ENCODE results near the gene DMD.

Gene DMD

DNA sequence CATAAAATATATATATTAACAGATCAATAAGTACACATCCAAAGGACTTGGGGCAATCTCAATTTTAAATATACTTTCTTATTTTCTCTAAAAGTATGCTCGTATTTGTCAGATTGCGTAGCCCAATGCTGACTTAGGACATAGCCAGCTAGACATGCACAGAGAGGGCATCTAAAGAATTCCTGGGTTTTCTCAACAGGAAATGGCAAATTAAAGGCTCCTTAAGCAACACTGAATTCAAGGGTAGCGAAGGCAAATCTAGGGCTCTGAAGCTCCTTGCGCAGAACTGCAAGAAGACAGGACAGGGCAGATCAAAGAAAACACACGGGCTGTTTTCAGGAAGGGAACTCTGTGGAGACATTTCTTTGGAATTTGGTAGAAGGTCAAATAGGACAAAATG, 2044.9 kb downstream of the DMD start:
- H3K9me3 Mint-ChIP-seq: no peaks in the 10 kb centered on the region
- H3K27me3 Mint-ChIP-seq: peaks cover 2% of the 10 kb centered on the region
- no peak overlapping the region for H3K27ac Mint-ChIP-seq
- H3K4me1 Mint-ChIP-seq: no peaks in the 10 kb centered on the region
- H3K4me3 Mint-ChIP-seq: no peak overlapping the region
- no peaks in the 10 kb centered on the region for H3K36me3 Mint-ChIP-seq

DNA sequence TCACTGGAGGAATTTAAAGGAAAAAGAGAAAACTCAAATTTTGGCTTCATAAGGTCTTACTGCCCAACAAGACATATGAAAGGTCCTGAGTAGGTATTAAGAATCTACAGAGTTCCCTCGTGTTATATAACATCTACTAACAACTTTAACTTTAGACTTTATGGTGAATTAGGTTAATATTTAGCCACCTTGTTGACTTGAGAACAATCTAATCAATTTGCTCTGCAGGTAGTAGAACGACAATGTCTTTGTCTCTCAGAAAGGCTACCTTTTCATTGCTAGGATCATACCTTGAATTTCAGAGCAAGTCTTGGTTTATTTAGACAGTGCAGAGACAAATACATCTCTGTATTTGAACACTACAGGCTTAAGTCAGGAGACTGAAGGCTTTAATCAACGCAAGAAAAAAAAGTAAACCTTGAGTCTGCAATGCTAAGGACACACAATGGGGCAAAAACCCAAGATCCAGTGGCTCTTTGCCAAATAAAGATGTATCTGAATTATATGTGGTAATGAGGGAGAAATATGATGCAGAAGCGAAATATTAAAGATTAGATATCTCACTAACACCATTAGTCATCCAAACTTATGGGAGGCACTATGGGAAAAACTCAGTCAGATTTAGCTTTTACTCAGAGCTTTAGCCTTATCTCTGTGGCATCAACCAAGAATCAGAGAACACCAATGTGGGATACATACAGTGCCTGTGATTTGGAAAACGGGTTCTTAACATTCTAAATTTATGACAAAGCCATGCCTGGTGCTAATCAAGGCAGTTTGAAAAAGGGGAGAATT, 2045.9 kb downstream of the DMD start:
- Mint-ChIP-seq H3K9me3 (no peaks in the 10 kb centered on the region), H3K36me3 (no peaks in the 10 kb centered on the region), H3K27me3 (peaks cover 2% of the 10 kb centered on the region), H3K27ac (no peak overlapping the region), H3K4me1 (no peaks in the 10 kb centered on the region), H3K4me3 (no peak overlapping the region)

DNA sequence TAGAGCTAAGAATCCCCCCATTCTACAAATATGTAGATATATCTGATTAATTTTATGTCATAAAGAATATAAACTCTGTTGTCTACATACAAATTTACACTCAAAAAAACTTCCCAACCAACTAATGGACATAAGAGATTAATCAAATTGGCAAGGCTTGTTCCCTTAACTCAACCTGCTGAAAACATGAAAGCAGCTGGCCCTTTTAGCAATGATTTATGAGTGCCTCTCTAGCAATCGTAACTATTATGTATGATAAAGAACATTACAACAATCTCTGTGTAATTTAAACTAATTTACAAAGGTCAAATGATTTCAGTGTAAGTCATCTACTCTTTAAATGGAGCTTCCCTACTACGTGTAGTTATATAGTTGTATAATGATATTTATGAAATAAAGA, 2056.4 kb downstream of the DMD start:
- Mint-ChIP-seq H3K9me3 (no peaks in the 10 kb centered on the region), H3K36me3 (no peaks in the 10 kb centered on the region), H3K4me3 (no peak overlapping the region), H3K27me3 (no peaks in the 10 kb centered on the region), H3K27ac (no peak overlapping the region), H3K4me1 (no peaks in the 10 kb centered on the region)

DNA sequence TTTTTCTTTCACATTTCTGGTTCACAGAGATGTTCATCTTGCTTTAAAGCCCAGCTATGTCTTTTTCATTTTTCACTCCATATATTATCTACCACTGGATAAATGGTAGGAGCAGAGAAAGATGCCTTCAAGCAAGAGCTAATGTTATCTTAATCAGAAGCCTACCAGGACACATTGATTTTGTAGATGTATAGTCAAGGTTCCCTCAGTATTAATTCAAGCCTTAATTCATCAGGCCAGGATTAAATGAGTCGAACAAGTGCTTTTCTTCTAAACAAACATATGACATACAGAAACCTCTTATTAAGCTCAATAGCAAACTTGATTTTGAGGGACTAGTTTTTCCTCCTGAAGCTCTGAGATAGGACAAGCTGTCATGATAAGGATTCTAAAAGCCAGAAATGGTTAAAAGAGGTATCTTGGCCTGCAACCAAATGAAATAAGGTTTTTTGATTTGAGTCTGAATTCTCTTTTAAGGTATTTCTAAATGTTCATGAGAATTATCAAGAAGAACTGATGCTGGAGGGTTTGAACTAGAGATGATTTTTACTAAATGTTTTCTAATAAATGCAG, 2057.8 kb downstream of the DMD start:
- Mint-ChIP-seq H3K27ac (no peak overlapping the region), H3K9me3 (no peaks in the 10 kb centered on the region), H3K4me3 (no peak overlapping the region), H3K4me1 (no peaks in the 10 kb centered on the region), H3K27me3 (no peaks in the 10 kb centered on the region), H3K36me3 (no peaks in the 10 kb centered on the region)

DNA sequence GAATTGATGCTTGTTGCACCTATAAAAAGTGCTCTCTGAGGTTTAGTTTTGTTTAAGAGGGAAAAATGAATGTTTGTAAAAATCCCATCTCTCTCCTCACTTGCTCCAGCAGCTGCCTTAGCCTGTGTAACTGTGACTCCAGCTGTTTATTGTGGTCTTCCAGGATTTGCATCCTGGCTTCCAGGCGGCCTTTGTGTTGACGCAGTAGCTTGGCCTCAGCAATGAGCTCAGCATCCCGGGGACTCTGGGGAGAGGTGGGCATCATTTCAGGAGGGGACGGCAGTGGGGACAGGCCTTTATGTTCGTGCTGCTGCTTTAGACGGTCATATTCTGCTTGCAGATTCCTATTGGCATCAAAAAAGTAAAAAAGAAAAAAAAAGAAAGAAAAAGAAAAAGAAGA, 2064.2 kb downstream of the DMD start:
- no peaks in the 10 kb centered on the region for H3K9me3 Mint-ChIP-seq
- H3K27me3 Mint-ChIP-seq: no peaks in the 10 kb centered on the region
- H3K4me3 Mint-ChIP-seq: no peak overlapping the region
- no peaks in the 10 kb centered on the region for H3K36me3 Mint-ChIP-seq
- no peak overlapping the region for H3K27ac Mint-ChIP-seq
- H3K4me1 Mint-ChIP-seq: no peaks in the 10 kb centered on the region

DNA sequence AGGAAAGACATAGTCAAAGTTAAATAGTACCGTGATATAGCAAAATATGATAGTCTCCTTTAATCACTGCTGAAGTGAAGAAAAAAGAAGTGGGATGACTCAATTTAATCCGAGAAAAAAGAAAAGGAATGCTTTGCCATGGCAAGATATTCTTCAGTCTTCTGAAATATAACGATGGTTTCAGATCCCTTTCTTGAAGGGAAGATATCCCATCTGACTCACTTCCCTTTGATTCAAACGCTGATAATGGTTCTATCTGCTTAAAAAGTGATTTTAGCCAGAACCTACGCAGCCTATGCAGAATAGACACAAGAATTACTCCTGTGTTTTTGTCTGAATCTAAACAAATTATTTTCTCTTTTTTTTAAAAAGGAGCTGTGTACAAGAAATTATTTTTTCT, 2071.4 kb downstream of the DMD start:
- H3K4me1 Mint-ChIP-seq: peaks cover 7% of the 10 kb centered on the region
- H3K4me3 Mint-ChIP-seq: no peak overlapping the region
- H3K27ac Mint-ChIP-seq: no peak overlapping the region
- H3K27me3 Mint-ChIP-seq: no peaks in the 10 kb centered on the region
- peaks cover 5% of the 10 kb centered on the region for H3K9me3 Mint-ChIP-seq
- H3K36me3 Mint-ChIP-seq: no peaks in the 10 kb centered on the region

DNA sequence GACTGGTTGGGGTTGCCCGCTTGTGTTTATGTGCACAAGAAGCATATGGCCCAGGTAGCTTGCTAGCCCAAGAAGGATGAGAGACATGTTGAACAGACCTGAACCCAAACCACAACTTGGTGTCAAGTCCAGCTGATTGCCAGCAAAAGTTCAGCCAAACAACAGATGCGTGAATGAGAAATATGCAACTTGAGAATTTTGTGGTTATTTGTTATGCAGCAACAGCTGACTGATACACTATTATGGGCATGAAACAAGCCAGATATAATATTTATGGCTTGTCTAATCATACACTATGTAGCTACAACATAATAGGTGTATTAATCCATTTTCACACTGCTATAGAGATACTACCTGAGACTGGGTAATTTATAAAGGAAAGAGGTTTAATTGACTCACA, 2073.2 kb downstream of the DMD start:
- H3K27me3 Mint-ChIP-seq: no peaks in the 10 kb centered on the region
- H3K9me3 Mint-ChIP-seq: peaks cover 5% of the 10 kb centered on the region
- H3K4me3 Mint-ChIP-seq: no peak overlapping the region
- no peaks in the 10 kb centered on the region for H3K36me3 Mint-ChIP-seq
- H3K27ac Mint-ChIP-seq: no peak overlapping the region
- H3K4me1 Mint-ChIP-seq: peaks cover 7% of the 10 kb centered on the region

DNA sequence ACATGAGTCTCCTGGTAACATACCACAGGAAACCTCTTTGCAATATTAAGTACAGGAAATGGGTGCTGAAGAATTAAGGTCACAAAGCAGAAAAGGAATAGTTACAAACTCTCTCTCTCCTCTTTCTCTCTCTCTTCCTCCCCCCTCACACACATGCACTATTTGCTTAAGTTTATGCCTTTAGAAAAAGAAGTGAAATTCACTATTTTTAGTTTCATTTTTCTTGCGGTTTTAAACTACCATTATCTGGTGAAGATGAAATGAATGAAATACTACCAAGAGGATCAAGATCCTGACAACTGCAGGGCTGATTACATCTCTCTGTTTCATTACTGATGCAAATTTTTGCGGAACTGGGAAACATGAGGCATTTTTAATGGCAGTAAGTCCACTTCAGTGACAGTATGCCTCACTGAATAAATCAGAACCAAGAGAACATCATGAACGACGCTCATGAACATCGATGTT, 2075.2 kb downstream of the DMD start:
- Mint-ChIP-seq H3K27me3 (no peaks in the 10 kb centered on the region), H3K9me3 (peaks cover 5% of the 10 kb centered on the region), H3K4me1 (peaks cover 7% of the 10 kb centered on the region), H3K27ac (no peak overlapping the region), H3K36me3 (no peaks in the 10 kb centered on the region), H3K4me3 (no peak overlapping the region)

DNA sequence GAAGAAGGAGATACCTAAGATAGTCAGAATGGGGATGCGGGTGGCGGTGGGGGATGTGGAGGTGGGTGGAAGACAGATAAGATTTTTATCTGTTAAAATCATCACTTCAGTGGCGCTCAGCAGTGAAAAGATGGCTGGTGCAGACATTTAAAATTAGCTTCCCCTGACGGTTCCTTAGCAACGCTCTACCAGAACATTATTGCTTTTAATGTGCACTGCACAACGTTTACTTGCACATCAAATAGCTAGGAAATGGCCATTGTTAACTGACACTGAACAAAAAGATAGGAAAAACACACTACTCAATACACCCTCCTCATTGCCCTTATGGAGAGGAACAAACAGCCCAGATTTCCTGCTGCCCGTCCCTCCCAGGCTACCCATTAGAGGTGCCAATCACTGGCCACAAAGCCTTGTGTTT, 2078.5 kb downstream of the DMD start:
- Mint-ChIP-seq H3K4me1 (peaks cover 7% of the 10 kb centered on the region), H3K9me3 (no peaks in the 10 kb centered on the region), H3K36me3 (no peaks in the 10 kb centered on the region), H3K4me3 (no peak overlapping the region), H3K27ac (no peak overlapping the region), H3K27me3 (no peaks in the 10 kb centered on the region)

DNA sequence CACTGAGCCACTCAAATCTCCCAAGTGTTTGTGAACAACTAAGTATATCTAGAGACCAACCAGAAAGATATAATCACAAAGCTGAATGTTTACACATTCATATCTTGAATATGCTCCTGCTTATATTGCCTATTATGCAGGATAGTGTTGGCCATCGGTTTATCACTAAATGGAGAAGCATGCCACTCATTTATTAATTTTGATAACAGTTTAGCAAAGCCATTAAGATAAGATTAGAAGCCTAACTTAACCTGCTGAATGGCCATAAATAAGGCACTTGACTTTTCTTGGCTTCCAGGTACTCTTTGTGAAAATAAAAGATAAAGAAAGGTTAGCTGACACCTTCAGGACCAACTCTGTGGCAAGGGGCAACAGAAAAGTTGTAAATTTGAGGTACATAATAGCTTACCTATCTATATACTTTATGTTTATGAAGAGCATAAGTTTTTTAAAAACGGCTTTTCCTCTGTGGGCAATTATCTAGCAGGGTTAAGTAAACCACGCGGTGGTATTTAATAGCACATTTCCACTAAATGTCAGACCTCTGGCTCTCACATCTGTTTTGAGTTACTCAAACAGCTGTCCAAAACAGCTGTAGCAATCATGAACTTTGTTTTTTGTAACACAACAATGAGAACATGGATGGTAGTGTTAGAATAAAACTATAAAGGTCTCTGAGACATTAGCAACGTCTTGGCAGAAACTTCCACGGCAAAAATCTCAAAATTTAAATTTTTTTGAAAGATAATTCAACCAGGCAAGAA, 2080.7 kb downstream of the DMD start:
- Mint-ChIP-seq H3K27me3 (no peaks in the 10 kb centered on the region), H3K4me1 (no peaks in the 10 kb centered on the region), H3K36me3 (no peaks in the 10 kb centered on the region), H3K9me3 (no peaks in the 10 kb centered on the region), H3K4me3 (no peak overlapping the region), H3K27ac (no peak overlapping the region)

DNA sequence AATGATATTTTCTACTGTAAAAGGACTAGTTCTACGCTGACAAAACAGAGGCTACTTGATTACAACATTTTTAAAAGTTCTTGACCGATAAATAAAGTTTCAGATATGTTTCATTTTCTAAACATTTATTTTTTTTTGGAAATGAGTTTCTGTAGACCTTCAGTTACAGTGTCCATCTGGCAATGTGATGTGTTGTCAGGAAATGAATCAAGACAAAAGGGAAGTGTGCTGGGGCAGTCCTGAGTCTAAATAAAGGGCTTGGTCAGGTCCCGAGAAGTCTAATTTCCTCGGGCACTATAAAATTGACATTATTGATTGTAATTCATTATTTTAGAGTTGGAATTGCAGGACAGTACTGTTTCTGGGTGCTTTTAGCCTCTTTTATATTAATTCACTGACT, 2082.5 kb downstream of the DMD start:
- Mint-ChIP-seq H3K4me1 (no peaks in the 10 kb centered on the region), H3K27me3 (no peaks in the 10 kb centered on the region), H3K9me3 (no peaks in the 10 kb centered on the region), H3K36me3 (no peaks in the 10 kb centered on the region), H3K27ac (no peak overlapping the region), H3K4me3 (no peak overlapping the region)

DNA sequence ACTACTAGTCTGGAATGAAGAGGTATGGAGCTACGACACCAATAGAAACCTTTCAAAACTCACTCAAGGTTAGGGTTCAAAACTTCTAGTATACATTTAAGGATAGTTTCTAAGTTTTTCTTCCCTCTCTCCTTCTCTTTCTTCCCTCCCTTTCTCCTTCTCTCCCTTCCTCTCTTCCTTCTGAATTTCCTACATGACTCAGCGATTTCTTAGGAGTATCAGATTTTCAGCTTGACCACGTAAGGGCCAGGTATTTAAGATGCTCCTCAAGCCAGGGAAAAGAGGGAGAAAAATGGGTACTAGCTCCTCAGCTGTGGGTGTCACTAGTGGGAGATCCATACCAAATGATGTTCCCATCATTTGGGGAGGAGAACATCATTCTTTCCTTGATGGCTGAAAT, 2083.6 kb downstream of the DMD start:
- Mint-ChIP-seq H3K4me3 (no peak overlapping the region), H3K27me3 (no peaks in the 10 kb centered on the region), H3K36me3 (no peaks in the 10 kb centered on the region), H3K9me3 (no peaks in the 10 kb centered on the region), H3K27ac (no peak overlapping the region), H3K4me1 (no peaks in the 10 kb centered on the region)

DNA sequence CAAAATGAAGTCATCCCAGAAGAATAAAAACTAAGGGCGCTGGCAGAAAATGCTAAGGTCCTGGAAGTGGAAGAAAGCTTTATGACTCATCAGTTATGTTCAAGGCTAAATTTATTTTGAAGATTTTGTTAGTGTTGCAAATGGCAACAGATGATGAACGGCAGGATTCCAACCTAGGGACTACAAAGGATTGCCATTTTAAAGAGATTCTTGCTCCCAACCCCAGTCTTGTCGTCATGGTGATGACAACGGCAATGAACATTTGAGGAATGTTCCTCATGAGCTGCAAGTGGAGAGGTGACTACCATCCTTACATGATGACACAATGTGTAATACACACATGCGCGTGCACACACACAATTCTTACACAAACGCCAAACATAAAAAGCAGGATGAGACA, 2085.1 kb downstream of the DMD start:
- no peaks in the 10 kb centered on the region for H3K9me3 Mint-ChIP-seq
- H3K4me1 Mint-ChIP-seq: no peaks in the 10 kb centered on the region
- H3K36me3 Mint-ChIP-seq: no peaks in the 10 kb centered on the region
- H3K4me3 Mint-ChIP-seq: no peak overlapping the region
- no peaks in the 10 kb centered on the region for H3K27me3 Mint-ChIP-seq
- no peak overlapping the region for H3K27ac Mint-ChIP-seq

DNA sequence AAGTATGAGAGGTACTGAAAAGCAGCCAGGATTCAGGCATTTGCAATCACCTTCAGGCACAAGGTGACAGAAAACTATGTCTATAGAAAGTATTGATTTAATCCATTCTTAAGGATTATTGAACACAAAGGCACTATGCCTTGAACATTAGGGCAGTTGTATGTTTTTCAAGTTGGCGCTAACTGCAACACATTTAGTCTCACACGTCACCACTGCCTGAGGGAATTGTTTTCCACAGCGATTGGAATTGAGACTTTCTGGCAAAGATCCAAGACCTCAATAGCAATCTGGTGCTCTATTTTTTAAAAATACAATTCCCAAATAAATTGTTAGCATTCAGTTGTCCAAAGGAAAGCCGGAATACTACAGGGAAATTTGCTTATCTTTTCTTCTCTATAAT, 2086.8 kb downstream of the DMD start:
- H3K36me3 Mint-ChIP-seq: no peaks in the 10 kb centered on the region
- H3K27ac Mint-ChIP-seq: no peak overlapping the region
- no peaks in the 10 kb centered on the region for H3K4me1 Mint-ChIP-seq
- H3K27me3 Mint-ChIP-seq: no peaks in the 10 kb centered on the region
- no peaks in the 10 kb centered on the region for H3K9me3 Mint-ChIP-seq
- no peak overlapping the region for H3K4me3 Mint-ChIP-seq

DNA sequence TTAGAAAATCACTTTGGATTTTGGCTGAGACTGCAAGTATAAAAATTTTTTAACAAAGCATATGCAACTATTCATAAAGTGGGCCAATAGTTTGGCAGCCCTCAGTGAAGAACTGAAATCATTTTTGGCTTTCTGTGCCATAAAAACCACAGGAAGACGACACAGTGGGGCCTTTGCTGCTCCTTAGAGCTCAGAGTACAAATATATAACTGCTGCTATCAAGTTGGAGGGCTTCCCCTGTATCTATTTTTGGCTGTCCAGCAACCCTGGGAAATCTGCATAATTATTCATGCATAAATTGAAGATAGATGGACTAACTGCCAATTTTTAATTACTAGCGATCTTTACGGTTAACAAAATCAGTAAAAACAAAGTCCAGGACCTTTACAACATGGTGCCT, 2088.0 kb downstream of the DMD start:
- no peaks in the 10 kb centered on the region for H3K4me1 Mint-ChIP-seq
- no peaks in the 10 kb centered on the region for H3K9me3 Mint-ChIP-seq
- no peak overlapping the region for H3K27ac Mint-ChIP-seq
- H3K36me3 Mint-ChIP-seq: no peaks in the 10 kb centered on the region
- H3K4me3 Mint-ChIP-seq: no peak overlapping the region
- no peaks in the 10 kb centered on the region for H3K27me3 Mint-ChIP-seq

DNA sequence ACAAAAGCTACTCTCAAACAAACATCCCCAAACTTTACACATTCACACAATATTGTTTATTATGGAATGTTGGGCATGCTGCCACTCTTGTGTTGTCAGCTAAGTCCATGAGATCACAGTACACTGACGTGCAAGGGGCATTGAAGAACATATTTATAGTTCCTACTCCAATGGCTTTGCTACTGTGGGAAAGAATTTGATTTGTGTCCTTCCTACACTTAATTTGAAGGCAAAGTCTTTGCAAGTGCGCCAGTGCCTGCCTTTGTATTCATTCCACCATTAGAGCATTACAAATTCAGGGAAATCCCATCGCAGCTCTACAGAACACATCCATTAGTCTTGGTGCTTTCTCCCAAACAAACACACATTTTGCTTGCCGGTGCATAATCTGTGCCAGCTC, 2094.1 kb downstream of the DMD start:
- H3K36me3 Mint-ChIP-seq: no peaks in the 10 kb centered on the region
- no peaks in the 10 kb centered on the region for H3K4me1 Mint-ChIP-seq
- no peaks in the 10 kb centered on the region for H3K9me3 Mint-ChIP-seq
- no peak overlapping the region for H3K27ac Mint-ChIP-seq
- no peak overlapping the region for H3K4me3 Mint-ChIP-seq
- no peaks in the 10 kb centered on the region for H3K27me3 Mint-ChIP-seq

All from activated naive CD4-positive, alpha-beta T cell treated with anti-CD3 and anti-CD28 coated beads, Interleukin-2, amount 50 U/mL, for 24 hours (primary cell).